Fibroblast of skin of right biceps (primary cell): ENCODE data around the gene MAP3K14.

Source experiments
- DNase-seq: peaks from one replicate; pipeline ENCODE4 v3.0.0-alpha.2; 2013

The MAP3K14 gene

GRCh38 chr17:45218895-45219661 is 97.7 kb downstream of the MAP3K14 start:
- DNase-seq, result peak; percentile 81
